Thyroid gland (tissue), 4 donors: ENCODE measurements around the gene MALT1.

Experiments used
- CTCF ChIP-seq, 6 experiments: fragments of 200-600 bp in 3 of 6; fragments of 450-650 bp in 3 of 6; sonication (generic) in 3 of 6; IDR thresholded peaks; one replicate each; pipeline ENCODE4 v1.5.1; 2016 to 2019; ENCODE audit warnings: antibody characterized with exemption in 6 of 6, mild to moderate bottlenecking in 2 of 6, inconsistent platforms in 1 of 6, moderate library complexity in 1 of 6
- POLR2A ChIP-seq, 2 donors: fragments of 450-650 bp; IDR thresholded peaks; one replicate each; pipeline ENCODE4 v1.6.1; 2017; ENCODE audit warnings: antibody characterized with exemption in 2 of 2, mild to moderate bottlenecking in 2 of 2, moderate library complexity in 1 of 2

GRCh38 chr18:58770601-58771000 is 99.3 kb downstream of the MALT1 start:
- TF ChIP-seq POLR2A (IDR thresholded peaks at IDR 0.05) (no peak), CTCF (IDR thresholded peaks at IDR 0.05) (no peak)
